GM18517 (cell line): ENCODE measurements around the gene SOX5.

Experiments used
- ATAC-seq: cut with Tn5 transposase; IDR thresholded peaks from one replicate; pipeline ENCODE4 v1.9.1; 2021; ENCODE audit warnings: mild to moderate bottlenecking, moderate library complexity; ENCODE audit not compliant: unreplicated experiment

The SOX5 gene

DNA sequence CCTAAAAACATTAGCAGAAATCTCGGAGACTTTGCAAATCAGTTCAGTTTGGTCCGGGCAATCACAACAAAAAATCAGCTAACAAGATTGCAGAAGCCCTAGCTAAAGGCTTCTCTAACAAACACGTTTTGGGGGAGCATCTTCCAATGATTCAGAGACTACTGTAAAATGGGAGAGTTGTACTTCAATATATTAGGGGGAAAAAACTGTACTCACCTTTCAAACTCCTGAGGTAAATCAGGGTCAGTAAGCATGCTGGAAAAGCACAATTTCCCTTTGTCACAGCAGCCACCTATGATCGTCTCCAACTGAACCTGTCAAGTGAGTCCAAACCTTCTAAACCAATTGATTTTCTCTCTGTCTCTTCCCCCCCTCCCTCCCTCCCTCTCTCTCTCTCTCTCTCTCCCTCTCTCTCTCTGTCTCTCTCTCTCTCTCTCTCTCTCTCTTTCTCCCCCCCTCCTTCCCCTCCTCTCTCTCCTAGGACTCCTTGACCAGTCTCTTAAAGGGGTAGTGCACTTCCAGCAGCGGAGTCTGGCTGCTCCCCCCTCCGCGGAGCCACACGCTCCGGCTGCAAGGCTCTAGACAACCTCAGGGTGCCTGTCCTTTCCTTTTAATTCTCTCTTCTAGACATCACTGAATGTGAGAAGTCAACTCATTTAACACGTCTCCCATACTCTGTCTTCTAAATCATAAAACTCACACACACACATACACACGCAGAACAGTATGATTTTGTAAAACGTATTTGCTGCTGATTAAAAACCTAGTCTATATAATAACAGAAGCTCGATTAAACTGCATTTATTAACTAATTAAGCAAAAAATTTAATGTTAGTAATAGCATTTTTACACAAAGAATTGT lies at the start of gene SOX5:
Gene SOX5 (minus strand): TSS at position 323 of the 862 bp plus-strand sequence. CDS start 69 bp downstream, at position 254.
- no peak for ATAC-seq

DNA sequence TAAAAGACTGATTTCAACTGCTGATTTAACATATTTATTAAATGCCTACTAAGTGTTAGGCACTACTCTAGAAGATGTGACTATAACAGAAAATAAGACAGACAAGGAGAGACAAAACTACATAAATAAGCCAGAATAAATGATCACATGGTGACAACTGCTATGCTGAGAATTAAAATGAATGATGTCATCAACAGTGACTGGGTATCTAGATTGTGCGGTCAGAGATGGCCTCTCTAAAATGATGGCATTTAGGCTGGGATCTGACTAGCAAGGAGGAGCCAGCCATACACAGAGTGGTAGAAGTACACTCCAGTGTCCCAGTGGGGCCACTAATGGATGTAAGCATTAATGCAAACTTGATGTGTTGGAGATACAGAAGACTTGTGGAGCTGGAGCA lies 37.6 kb upstream of the SOX5 start:
- no peak for ATAC-seq

DNA sequence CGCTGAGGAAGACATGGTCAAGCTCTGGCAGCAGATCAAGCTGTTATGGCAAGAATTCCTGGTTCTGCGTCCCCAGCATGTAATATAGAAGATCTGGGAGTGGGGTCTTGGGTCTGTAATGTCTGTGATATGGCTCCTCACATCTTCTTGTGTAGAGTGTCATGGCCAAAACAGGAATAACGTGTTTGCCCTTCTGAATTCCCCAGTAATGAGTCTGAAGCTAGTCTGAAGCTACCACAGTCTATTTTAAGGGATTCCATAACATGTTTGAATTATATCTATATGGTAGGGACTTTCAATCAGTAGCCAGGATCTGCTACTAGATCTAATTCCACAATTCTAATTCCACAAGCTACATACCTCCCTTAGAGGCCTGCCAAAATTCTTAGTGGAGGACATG lies 31.4 kb upstream of the SOX5 start:
- ATAC-seq, result no peak

- ATAC-seq, result no peak
Measured at GRCh38 chr12:23964812-23965211, 15.3 kb upstream of the SOX5 start.

DNA sequence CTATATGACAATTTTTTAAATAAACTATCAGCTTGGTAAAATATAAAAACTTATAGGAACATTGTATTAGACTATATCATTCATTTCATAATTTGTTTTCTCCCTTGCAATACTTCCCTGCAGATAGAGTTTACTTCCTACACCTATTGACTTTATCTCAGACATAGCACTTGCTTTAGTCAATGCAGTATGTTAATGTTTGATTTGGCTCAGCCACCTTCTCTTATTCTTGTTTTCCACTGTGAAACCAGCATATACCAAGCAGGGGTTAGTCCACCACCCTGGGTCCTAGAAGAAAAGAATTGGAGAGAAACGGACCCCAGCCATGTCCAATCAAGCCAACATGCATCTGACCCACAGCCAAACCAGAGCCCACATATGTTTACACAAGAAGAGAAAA lies 10.4 kb upstream of the SOX5 start:
- no peak for ATAC-seq

DNA sequence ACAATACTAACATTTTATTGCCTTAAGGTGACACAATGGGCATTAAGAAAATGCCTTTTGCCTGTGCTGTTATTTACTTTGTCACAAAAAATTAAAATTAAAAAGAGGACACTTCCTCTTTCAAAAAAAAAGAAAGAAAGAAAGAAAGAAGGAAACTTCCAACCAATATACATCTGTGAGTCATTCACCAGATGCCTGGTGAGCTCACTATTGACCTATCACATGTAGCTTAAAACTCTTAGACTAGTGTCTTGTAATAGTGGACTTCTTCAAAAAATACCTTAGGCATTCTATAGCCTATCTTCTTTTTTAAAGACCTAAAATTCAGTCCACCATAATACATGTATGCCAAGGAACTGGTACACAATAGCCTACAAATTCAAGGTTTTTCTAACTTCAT lies 4.9 kb upstream of the SOX5 start:
- ATAC-seq, result no peak

- no peak for ATAC-seq
Measured at GRCh38 chr12:23952071-23952470, 2.6 kb upstream of the SOX5 start.

GRCh38 chr12:23950775-23951451 lies 1.4 kb upstream of the SOX5 start:
- no peak for ATAC-seq

- no peak for ATAC-seq
Measured at GRCh38 chr12:23950210-23950774, 822 bp upstream of the SOX5 start.

- ATAC-seq, result no peak
Measured at GRCh38 chr12:23948291-23948690, 1.2 kb downstream of the SOX5 start.

DNA sequence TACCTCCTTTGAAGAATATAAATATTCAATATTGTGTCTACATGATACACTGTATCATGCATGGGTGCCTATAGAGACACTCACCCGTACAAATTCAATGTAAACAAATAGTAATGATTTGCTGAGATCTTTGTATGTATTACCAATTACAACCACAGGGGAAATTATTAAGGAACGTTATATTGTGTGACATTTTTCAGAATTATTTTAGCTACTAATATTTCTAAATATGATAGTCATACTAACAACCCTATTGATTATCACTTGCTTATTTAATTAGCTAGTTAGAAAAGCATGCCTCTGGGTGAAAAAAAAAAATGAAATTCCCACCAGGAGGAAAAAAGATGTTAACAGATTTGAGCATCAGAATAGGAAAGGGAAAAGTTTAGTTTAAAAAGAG lies 2.1 kb downstream of the SOX5 start:
- no peak for ATAC-seq

GRCh38 chr12:23945249-23945648 lies 4.2 kb downstream of the SOX5 start:
- no peak for ATAC-seq

- ATAC-seq, result no peak
Measured at GRCh38 chr12:23944067-23944466, 5.4 kb downstream of the SOX5 start.

DNA sequence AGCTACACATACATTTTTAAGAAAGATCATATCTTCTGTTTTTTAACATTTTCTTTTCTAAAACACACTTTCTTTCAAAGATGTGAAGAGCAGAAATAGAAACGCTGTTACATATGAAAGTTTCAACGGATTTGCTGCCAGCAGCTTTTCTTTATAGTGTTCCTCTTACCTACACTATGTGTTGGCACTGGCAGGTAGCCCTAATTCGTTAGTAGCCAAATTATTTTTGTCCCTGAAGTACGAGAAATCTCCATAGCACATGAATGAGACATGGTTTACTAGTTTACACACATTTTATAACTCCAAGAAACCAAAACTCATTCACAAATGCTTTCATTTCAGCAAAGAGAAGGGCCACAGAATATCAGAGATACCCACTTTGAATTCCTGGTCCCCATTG lies 6.6 kb downstream of the SOX5 start:
- ATAC-seq, result no peak

DNA sequence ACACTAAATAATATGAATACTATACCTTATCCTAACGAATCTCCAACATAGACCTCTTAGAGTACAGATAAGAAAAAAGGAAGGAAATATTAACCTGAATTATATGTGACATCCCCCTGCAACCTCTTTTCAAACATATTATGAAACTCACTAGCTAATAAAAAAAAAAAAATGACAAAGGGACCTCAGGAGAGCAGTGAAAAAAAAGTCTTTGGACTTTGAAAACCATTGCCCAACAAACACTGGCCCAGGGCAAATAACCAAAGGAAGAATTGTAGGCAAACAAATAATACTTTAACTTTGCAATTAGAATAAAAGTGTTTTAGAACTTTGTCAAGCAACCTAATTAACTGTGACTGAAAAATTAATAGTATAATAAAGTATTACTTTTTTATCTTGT lies 7.7 kb downstream of the SOX5 start:
- ATAC-seq, result no peak

DNA sequence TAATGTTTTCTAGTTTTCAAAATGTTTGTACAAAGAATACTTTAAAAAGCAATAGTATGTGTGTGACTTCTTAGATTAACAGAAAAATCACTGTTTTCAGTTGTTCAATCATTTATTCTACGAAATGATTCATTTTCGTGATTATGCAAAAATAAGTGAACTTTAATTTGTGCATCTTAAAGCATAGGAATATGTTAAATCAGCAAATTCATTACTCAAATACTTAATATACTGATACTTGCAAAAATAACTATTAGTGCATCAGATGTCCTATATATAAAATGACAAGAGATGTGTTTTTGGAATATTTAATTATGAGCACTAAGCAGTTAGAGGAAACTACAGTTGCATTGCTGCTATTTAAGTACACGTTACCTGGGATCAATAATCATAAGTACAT lies 11.0 kb downstream of the SOX5 start:
- no peak for ATAC-seq

DNA sequence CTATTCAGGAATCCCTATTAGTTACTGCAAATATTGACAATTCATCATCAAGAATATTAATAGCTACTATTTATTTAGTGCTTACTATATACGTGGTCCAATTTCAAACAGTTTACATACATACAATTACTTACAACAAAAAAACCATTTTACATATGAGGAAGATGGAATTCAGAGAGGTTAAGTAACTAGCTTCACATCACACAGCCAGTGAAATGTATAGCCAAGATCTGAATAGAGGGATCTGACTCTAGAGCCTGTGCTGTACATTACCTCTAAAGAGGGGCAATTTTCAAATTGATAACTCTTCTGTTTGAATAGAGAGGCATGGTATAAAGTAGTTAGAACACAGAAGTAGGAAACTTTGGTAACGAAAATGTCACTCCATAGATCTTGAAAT lies 18.3 kb downstream of the SOX5 start:
- no peak for ATAC-seq

- no peak for ATAC-seq
Measured at GRCh38 chr12:23930599-23930998, 18.9 kb downstream of the SOX5 start.

DNA sequence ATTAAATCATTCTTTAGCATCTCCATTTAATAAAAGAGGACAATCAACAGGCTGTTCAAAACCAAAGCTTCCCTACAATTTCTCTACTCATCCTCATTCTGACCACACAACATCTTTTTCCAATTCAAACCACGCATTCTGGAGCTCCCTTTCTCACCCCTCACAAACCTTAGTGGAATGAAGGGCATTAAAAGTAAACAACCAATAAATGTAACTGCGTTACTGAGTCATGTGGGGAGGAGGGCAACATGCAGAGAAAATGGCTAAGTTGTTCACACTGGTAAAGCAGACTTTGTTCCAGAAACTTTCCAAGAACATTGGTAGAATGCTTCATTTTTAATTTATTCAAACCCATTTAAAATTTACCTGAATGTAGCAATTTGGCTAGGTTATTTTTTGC lies 19.6 kb downstream of the SOX5 start:
- ATAC-seq, result no peak

DNA sequence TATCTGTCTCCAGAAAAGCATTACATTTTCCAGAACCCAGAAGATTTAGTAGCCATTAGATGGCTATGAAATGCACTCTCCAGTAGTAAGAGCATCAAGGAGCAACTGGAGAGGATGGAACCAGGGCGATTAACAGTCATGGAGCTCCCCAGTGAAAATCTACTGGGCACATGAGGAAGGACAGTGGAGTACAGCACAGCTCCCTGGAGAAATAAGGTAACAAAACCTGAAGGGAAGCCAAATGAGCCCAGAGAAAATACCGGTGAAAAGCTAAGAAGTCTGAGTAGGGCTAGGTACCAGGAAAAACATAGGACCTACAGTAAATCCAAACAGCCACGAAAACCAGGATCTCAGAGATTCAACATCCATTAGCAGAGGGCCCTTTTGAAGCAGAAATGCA lies 21.6 kb downstream of the SOX5 start:
- ATAC-seq, result no peak

GRCh38 chr12:23921099-23921856 lies 28.2 kb downstream of the SOX5 start:
- ATAC-seq, result no peak
